Measurements from ENCODE around the gene FTH1. TPM values are rescaled to one million over a fixed set of nuclear protein-coding genes. Genes with fewer than 3 reads are reported as not detected.
"Not testable (repeated sequence)": the region's sequence is repeated elsewhere in the genome, so short reads cannot be mapped to it uniquely, and the experiment has no call there.

FTH1 gene
- total and polyA plus RNA-seq, 7 donors, result 1,709 to 20,022 (median 2,375) TPM

GRCh38 chr11:62012451-62012831 lies 45.0 kb upstream of the FTH1 start:
- Histone ChIP-seq H3K4me1 (no peaks in the 10 kb centered on the region), H3K36me3 (no peaks in the 10 kb centered on the region), H3K9me3 (no peaks in the 10 kb centered on the region), H3K27me3 (no peaks in the 10 kb centered on the region), H3K4me3 (no peak overlapping the region), H3K27ac (no peak overlapping the region)
- intact Hi-C loops (cut with DNase I), result no loop called here
- DNase-seq, result no peak
- no peak for TF ChIP-seq CTCF (IDR thresholded peaks at IDR 0.05)
- no peak for TF ChIP-seq POLR2A (IDR thresholded peaks at IDR 0.05)
- TF ChIP-seq EP300 (IDR thresholded peaks at IDR 0.05), result no peak
- no peak for TF ChIP-seq POLR2AphosphoS5 (IDR thresholded peaks at IDR 0.05)
- WGBS, 2 donors, result 88 to 92% methylated on average over 3 of the region's 3 CpGs

- no peak for DNase-seq
- no peak for TF ChIP-seq POLR2AphosphoS5 (IDR thresholded peaks at IDR 0.05)
- TF ChIP-seq POLR2A (IDR thresholded peaks at IDR 0.05), result no peak
- no peak for TF ChIP-seq CTCF (IDR thresholded peaks at IDR 0.05)
- TF ChIP-seq EP300 (IDR thresholded peaks at IDR 0.05), result no peak
- Histone ChIP-seq H3K4me3 (no peak overlapping the region), H3K36me3 (no peaks in the 10 kb centered on the region), H3K4me1 (no peaks in the 10 kb centered on the region), H3K27me3 (no peaks in the 10 kb centered on the region), H3K9me3 (no peaks in the 10 kb centered on the region), H3K27ac (no peak overlapping the region)
- 94 to 96% methylated on average over 9 of the region's 9 CpGs for WGBS, 2 donors
- intact Hi-C loops (cut with DNase I), result no loop called here
Measured at GRCh38 chr11:62011881-62012280, 44.4 kb upstream of the FTH1 start.

GRCh38 chr11:62010935-62011528 lies 43.6 kb upstream of the FTH1 start:
- no peak for DNase-seq
- Histone ChIP-seq H3K36me3 (no peaks in the 10 kb centered on the region), H3K4me1 (no peaks in the 10 kb centered on the region), H3K9me3 (no peaks in the 10 kb centered on the region), H3K27me3 (no peaks in the 10 kb centered on the region), H3K27ac (no peak overlapping the region), H3K4me3 (no peak overlapping the region)
- 82 to 99% methylated on average over 4 of the region's 4 CpGs for WGBS, 2 donors
- TF ChIP-seq POLR2A (IDR thresholded peaks at IDR 0.05) (no peak), EP300 (IDR thresholded peaks at IDR 0.05) (no peak), POLR2AphosphoS5 (IDR thresholded peaks at IDR 0.05) (no peak), CTCF (IDR thresholded peaks at IDR 0.05) (no peak)
- intact Hi-C loops (cut with DNase I), result no loop called here

GRCh38 chr11:62008193-62008592 lies 40.8 kb upstream of the FTH1 start:
- no peak for DNase-seq
- WGBS, 2 donors, result 86 to 92% methylated on average over 1 of the region's 1 CpG
- TF ChIP-seq EP300 (IDR thresholded peaks at IDR 0.05) (no peak), POLR2AphosphoS5 (IDR thresholded peaks at IDR 0.05) (no peak)
- no peak overlapping the region for H3K27ac ChIP-seq
- H3K36me3 ChIP-seq, result no peaks in the 10 kb centered on the region
- H3K4me3 ChIP-seq, result no peak overlapping the region
- intact Hi-C loops (cut with DNase I), result no loop called here
- H3K9me3 ChIP-seq, result no peaks in the 10 kb centered on the region
- H3K27me3 ChIP-seq, result no peaks in the 10 kb centered on the region
- no peaks in the 10 kb centered on the region for H3K4me1 ChIP-seq

GRCh38 chr11:62004473-62004872 lies 37.0 kb upstream of the FTH1 start:
- H3K36me3 ChIP-seq, result no peaks in the 10 kb centered on the region
- H3K4me3 ChIP-seq, result no peak overlapping the region
- 64 to 75% methylated on average over 2 of the region's 2 CpGs for WGBS, 2 donors
- H3K27ac ChIP-seq, result peak overlapping the region in 2 of 4 donors; percentile 5 to 14
- no peaks in the 10 kb centered on the region for H3K4me1 ChIP-seq
- intact Hi-C loops (cut with DNase I), result no loop called here
- TF ChIP-seq POLR2AphosphoS5 (IDR thresholded peaks at IDR 0.05) (no peak), POLR2A (IDR thresholded peaks at IDR 0.05) (no peak), CTCF (IDR thresholded peaks at IDR 0.05) (no peak), EP300 (IDR thresholded peaks at IDR 0.05) (no peak)
- no peaks in the 10 kb centered on the region for H3K27me3 ChIP-seq
- peaks cover 0 to 2% (median 0%) of the 10 kb centered on the region in 4 donors for H3K9me3 ChIP-seq
- DNase-seq, result no peak

- H3K9me3 ChIP-seq; H3K27ac ChIP-seq; H3K4me3 ChIP-seq; DNase-seq; intact Hi-C loops (cut with DNase I); H3K27me3 ChIP-seq; H3K4me1 ChIP-seq; H3K36me3 ChIP-seq: not testable (repeated sequence)
- 93% methylated on average over 8 of the region's 8 CpGs for WGBS, 2 donors
Measured at GRCh38 chr11:62002283-62002682, 34.8 kb upstream of the FTH1 start.

Measured in sigmoid colon (tissue), 7 donors.